Keratinocyte (primary cell): ENCODE measurements around the gene KRT81. TPM values are rescaled to one million over a fixed set of nuclear protein-coding genes. Genes with fewer than 3 reads are reported as not detected.

Source experiments
- DNase-seq: peaks from one replicate; pipeline ENCODE4 v3.0.0-alpha.2; 2011; ENCODE audit warnings: low read depth, missing footprints, low spot score
- FAIRE-seq: peaks from 2 replicates; lab custom pipeline; 2011; peaks lifted over from hg19 to GRCh38; lab: Jason Lieb, UNC
- H2AFZ ChIP-seq: 2 replicates; pipeline ENCODE4 v1.6.0; 2012; ENCODE audit warnings: low read length, control low read depth, inconsistent platforms; ENCODE audit not compliant: control insufficient read depth
- H3K27ac ChIP-seq: 2 replicates; pipeline ENCODE4 v1.5.1; 2011; ENCODE audit warnings: low read length; ENCODE audit not compliant: control insufficient read depth, insufficient read depth
- H3K27me3 ChIP-seq: 3 replicates; pipeline ENCODE4 v1.6.0; 2011; ENCODE audit warnings: low read length; ENCODE audit not compliant: control insufficient read depth, insufficient read depth; ENCODE audit errors: extremely low read depth
- H3K36me3 ChIP-seq, 2 experiments: 2 replicates in 1 of 2; 3 replicates in 1 of 2; pipeline ENCODE4 v1.5.1; 2011; ENCODE audit warnings: low read length in 2 of 2, mild to moderate bottlenecking in 1 of 2; ENCODE audit not compliant: control insufficient read depth in 2 of 2, insufficient read depth in 2 of 2; ENCODE audit errors: extremely low read depth in 1 of 2
- H3K4me1 ChIP-seq: 3 replicates; pipeline ENCODE4 v1.5.1; 2011; ENCODE audit warnings: low read length; ENCODE audit not compliant: control insufficient read depth, insufficient read depth; ENCODE audit errors: extremely low read depth
- H3K4me2 ChIP-seq: 3 replicates; pipeline ENCODE4 v1.6.0; 2011; ENCODE audit warnings: low read depth, low read length; ENCODE audit not compliant: control insufficient read depth, insufficient read depth; ENCODE audit errors: extremely low read depth
- H3K4me3 ChIP-seq, 3 experiments: fragments of 200-600 bp in 1 of 3; sonication (generic) in 1 of 3; 2 replicates in 2 of 3; 3 replicates in 1 of 3; pipeline ENCODE4 v1.5.1; 2011 to 2016; ENCODE audit warnings: low read length in 3 of 3, mild to moderate bottlenecking in 3 of 3, control low read depth in 2 of 3, inconsistent platforms in 1 of 3, low read depth in 1 of 3, mixed read lengths in 1 of 3, mixed run types in 1 of 3, moderate library complexity in 1 of 3; ENCODE audit not compliant: control insufficient read depth in 2 of 3, insufficient read depth in 2 of 3; ENCODE audit errors: extremely low read depth in 1 of 3
- H3K79me2 ChIP-seq: 2 replicates; pipeline ENCODE4 v1.6.0; 2012; ENCODE audit warnings: low read length; ENCODE audit not compliant: control insufficient read depth, insufficient read depth
- H3K9ac ChIP-seq: 3 replicates; pipeline ENCODE4 v1.6.0; 2011; ENCODE audit warnings: low read length; ENCODE audit not compliant: control insufficient read depth, insufficient read depth; ENCODE audit errors: extremely low read depth
- H3K9me1 ChIP-seq: 3 replicates; pipeline ENCODE4 v1.6.0; 2011; ENCODE audit warnings: low read length; ENCODE audit not compliant: control insufficient read depth, insufficient read depth; ENCODE audit errors: extremely low read depth
- H3K9me3 ChIP-seq: 2 replicates; pipeline ENCODE4 v1.5.1; 2012; ENCODE audit warnings: low read depth, low read length; ENCODE audit not compliant: control insufficient read depth
- H4K20me1 ChIP-seq: 3 replicates; pipeline ENCODE4 v1.6.0; 2011; ENCODE audit warnings: low read length; ENCODE audit not compliant: control insufficient read depth, insufficient read depth; ENCODE audit errors: extremely low read depth
- EZH2 ChIP-seq: IDR thresholded peaks from one replicate; pipeline ENCODE4 v1.6.1; 2012; ENCODE audit warnings: inconsistent platforms, mild to moderate bottlenecking, low read length, moderate library complexity
- dilution Hi-C: fragments of 300-500 bp; cut with MboI; formaldehyde crosslinking; loops from one replicate; pipeline ENCODE4 v1.7.0; 2020; ENCODE audit warnings: low sequenced_read_pairs; ENCODE audit not compliant: extremely low pct_ligation_motif_present
- polyA plus RNA-seq, 5 experiments: library from polyadenylated mRNA; depleted of rRNA in 3 of 5; stranded (reverse) in 3 of 5; stranded (forward) in 1 of 5; unstranded in 1 of 5; fragments of >200 nt; gene quantifications; 1 replicate in 1 of 5; 2 replicates in 3 of 5; 3 replicates in 1 of 5; pipeline versions ENCODE4 v1.2.1 to v1.2.3, GENCODE V29; 2011 to 2012; ENCODE audit warnings: missing spikeins in 2 of 5, low read depth in 1 of 5, low replicate concordance in 1 of 5
- TF ChIP-seq, protein P1 (sequence below), 3 experiments: IDR thresholded peaks in 1 of 3; conservative IDR thresholded peaks in 1 of 3; optimal IDR thresholded peaks in 1 of 3; 2 replicates in 2 of 3; 3 replicates in 1 of 3; pipeline versions ENCODE3 to v1.5.1; 2011; ENCODE audit warnings: low read length in 3 of 3, mild to moderate bottlenecking in 3 of 3, moderate library complexity in 2 of 3, control low read depth in 1 of 3, inconsistent platforms in 1 of 3; ENCODE audit not compliant: insufficient read depth in 2 of 3; ENCODE audit errors: extremely low read depth in 1 of 3

Gene KRT81
- polyA plus RNA-seq, 1 donor (not counting 4 experiments of a cell fraction or from before 2014, with no cell fraction given) = 0.03 TPM

DNA sequence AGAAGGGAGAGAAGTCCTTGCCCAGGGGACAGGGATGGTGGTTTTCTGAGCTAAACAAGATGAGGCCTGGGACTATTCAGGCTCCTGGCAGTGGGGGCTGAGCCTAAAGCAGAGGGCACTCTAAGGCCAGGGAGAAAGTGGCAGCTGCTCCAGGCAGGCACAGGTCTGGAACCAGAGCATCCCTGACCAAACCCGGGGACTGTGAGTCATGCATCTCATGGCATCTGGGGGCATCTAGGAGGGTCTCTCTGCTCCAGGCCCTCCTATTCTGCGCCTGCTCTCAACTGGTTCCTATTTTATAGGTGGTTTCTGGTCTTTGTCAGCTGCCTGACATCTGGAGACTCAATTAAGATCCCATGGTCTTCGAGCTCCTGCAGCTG is 46.7 kb downstream of the KRT81 start:
- TF ChIP-seq, protein P1, sequence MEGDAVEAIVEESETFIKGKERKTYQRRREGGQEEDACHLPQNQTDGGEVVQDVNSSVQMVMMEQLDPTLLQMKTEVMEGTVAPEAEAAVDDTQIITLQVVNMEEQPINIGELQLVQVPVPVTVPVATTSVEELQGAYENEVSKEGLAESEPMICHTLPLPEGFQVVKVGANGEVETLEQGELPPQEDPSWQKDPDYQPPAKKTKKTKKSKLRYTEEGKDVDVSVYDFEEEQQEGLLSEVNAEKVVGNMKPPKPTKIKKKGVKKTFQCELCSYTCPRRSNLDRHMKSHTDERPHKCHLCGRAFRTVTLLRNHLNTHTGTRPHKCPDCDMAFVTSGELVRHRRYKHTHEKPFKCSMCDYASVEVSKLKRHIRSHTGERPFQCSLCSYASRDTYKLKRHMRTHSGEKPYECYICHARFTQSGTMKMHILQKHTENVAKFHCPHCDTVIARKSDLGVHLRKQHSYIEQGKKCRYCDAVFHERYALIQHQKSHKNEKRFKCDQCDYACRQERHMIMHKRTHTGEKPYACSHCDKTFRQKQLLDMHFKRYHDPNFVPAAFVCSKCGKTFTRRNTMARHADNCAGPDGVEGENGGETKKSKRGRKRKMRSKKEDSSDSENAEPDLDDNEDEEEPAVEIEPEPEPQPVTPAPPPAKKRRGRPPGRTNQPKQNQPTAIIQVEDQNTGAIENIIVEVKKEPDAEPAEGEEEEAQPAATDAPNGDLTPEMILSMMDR (optimal IDR thresholded peaks at IDR 0.05 in 1 of 3, IDR thresholded peaks at IDR 0.05 in 1 of 3, conservative IDR thresholded peaks at IDR 0.05 in 1 of 3; ENCODE audit: extremely low read depth in 1 of 3, insufficient read depth in 2 of 3, low read length in 3 of 3) = no peak
- TF ChIP-seq EZH2 = no peak
- no peaks in the 10 kb centered on the region for H4K20me1 ChIP-seq
- FAIRE-seq (no peak), DNase-seq (no peak)
- peak overlapping the region; percentile 90 for H2AFZ ChIP-seq
- H3K9me1 ChIP-seq = no peaks in the 10 kb centered on the region
- no peaks in the 10 kb centered on the region for H3K9me3 ChIP-seq
- dilution Hi-C loops = no loop called here
- peak overlapping the region; percentile 42 for H3K4me2 ChIP-seq
- no peaks in the 10 kb centered on the region for H3K36me3 ChIP-seq
- peak overlapping the region; percentile 78 for H3K9ac ChIP-seq
- peak overlapping the region; percentile 79 for H3K27ac ChIP-seq
- H3K27me3 ChIP-seq = no peaks in the 10 kb centered on the region
- peak overlapping the region in 2 of 3 experiments; percentile 22 to 23 for H3K4me3 ChIP-seq
- no peaks in the 10 kb centered on the region for H3K79me2 ChIP-seq
- H3K4me1 ChIP-seq = peaks cover 27% of the 10 kb centered on the region

DNA sequence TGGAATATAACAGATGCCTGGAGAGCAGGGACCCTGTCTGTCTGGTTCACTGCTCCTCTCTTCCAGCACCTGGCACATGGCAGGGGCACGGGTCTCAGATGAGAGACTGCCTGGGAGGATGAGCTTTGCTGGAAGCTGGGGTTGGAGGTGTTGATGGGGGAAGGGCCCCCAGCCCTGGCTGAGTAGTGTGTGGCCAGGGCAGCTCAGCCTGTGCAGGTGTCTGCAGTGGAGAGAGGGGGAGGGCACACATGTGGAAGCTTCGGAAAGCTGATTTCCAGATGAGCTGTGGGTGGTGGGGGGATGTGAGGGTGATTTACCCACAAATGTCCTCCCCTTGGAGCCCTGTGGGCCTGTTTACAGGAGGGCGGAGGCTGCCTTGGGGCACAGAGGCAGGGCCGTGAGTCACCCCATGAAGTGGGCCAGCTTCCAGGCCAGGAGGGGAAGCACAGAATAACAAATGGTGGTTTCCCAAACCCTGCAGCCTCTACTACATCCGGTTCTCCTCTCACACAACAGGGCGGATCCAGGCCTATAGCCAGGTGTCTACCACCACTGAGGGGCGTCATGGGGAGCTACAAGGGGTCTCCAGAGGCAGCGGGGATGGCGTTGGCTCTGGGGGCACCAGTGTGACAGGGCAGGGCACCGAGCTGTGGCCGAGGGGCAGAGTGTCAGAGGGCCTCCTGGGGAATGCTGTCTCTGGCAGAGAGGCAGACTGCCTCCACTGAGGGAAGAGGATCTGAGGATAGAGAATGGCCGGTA is 47.3 kb downstream of the KRT81 start:
- FAIRE-seq (peak; percentile 98), DNase-seq (peak; percentile 93)
- H3K27me3 ChIP-seq = no peaks in the 10 kb centered on the region
- no peaks in the 10 kb centered on the region for H3K79me2 ChIP-seq
- no peaks in the 10 kb centered on the region for H3K36me3 ChIP-seq
- peak overlapping the region; percentile 78 for H3K9ac ChIP-seq
- H3K4me2 ChIP-seq = peak overlapping the region; percentile 42
- peak overlapping the region; percentile 90 for H2AFZ ChIP-seq
- H3K9me1 ChIP-seq = no peaks in the 10 kb centered on the region
- H3K4me1 ChIP-seq = peaks cover 27% of the 10 kb centered on the region
- TF ChIP-seq, protein P1 (optimal IDR thresholded peaks at IDR 0.05 in 1 of 3, IDR thresholded peaks at IDR 0.05 in 1 of 3, conservative IDR thresholded peaks at IDR 0.05 in 1 of 3; ENCODE audit: extremely low read depth in 1 of 3, insufficient read depth in 2 of 3, low read length in 3 of 3) = no peak
- TF ChIP-seq EZH2 = no peak
- no peaks in the 10 kb centered on the region for H3K9me3 ChIP-seq
- no peaks in the 10 kb centered on the region for H4K20me1 ChIP-seq
- dilution Hi-C loops = no loop called here
- peak overlapping the region in 2 of 3 experiments; percentile 22 to 23 for H3K4me3 ChIP-seq
- H3K27ac ChIP-seq = peak overlapping the region; percentile 79
